SU-DHL-6 (cell line): Measurements from ENCODE around the gene ZNF580.

Source experiments
- EZH2phosphoT487 ChIP-seq: fragments of 200-600 bp; sonication (generic), shearing (Covaris generic); conservative IDR thresholded peaks from 2 replicates; pipeline ENCODE4 v1.6.1; 2018; ENCODE audit warnings: mild to moderate bottlenecking, antibody characterized with exemption, low read length, moderate library complexity, mixed read lengths
- TF ChIP-seq, protein P1 (sequence below): fragments of 200-600 bp; sonication (generic); IDR thresholded peaks from one replicate; pipeline ENCODE4 v1.5.1; 2017; ENCODE audit warnings: antibody characterized with exemption, mild to moderate bottlenecking, low read length, moderate library complexity; ENCODE audit not compliant: insufficient read depth, poor library complexity, severe bottlenecking

DNA sequence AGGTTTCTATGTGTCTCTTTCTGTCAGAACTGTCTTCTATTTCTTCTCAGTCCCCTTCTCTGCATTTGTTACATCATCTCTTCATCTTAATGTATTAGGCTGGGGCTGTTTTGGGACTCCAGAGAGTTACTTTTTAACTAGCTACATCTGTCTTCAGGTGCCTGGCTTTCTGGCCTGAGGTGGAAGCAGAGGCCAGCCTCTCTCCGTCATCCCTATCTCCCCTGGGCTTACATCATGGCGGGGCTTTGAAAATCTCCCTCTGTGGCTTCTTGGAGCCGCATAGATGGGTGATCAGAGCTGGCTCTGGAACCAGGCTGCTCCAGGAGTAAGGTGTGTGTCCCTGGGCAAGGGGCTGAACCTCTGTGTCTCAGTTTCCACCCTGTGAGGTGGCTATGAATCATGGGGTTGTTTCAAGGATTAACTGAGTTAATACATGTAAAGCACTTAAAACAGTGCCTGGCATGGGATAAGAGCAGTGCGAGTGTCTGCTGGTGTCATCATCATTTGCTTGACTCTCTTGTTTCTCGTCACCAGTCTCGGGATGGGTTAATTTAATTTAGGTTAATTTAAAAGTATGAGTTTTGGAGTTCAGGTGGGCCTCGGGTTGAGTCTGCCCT, 36.2 kb downstream of the ZNF580 start:
- TF ChIP-seq, protein P1, sequence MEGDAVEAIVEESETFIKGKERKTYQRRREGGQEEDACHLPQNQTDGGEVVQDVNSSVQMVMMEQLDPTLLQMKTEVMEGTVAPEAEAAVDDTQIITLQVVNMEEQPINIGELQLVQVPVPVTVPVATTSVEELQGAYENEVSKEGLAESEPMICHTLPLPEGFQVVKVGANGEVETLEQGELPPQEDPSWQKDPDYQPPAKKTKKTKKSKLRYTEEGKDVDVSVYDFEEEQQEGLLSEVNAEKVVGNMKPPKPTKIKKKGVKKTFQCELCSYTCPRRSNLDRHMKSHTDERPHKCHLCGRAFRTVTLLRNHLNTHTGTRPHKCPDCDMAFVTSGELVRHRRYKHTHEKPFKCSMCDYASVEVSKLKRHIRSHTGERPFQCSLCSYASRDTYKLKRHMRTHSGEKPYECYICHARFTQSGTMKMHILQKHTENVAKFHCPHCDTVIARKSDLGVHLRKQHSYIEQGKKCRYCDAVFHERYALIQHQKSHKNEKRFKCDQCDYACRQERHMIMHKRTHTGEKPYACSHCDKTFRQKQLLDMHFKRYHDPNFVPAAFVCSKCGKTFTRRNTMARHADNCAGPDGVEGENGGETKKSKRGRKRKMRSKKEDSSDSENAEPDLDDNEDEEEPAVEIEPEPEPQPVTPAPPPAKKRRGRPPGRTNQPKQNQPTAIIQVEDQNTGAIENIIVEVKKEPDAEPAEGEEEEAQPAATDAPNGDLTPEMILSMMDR = no peak
- TF ChIP-seq EZH2phosphoT487 = no peak
